SK-N-MC (cell line): ENCODE data around the gene DYNC1LI2.

Experiments
- DNase-seq: peaks from one replicate; pipeline ENCODE4 v3.0.0-alpha.2; 2011; ENCODE audit warnings: low read depth, low spot score
- H3K27ac ChIP-seq: fragments of 200-600 bp; sonication (generic); 2 replicates; pipeline ENCODE4 v1.5.1; 2016; ENCODE audit warnings: mixed run types
- H3K36me3 ChIP-seq: fragments of 200-600 bp; sonication (generic); 2 replicates; pipeline ENCODE4 v1.6.1; 2017; ENCODE audit warnings: antibody characterized with exemption, low read length, mixed read lengths; ENCODE audit not compliant: insufficient read depth
- H3K4me3 ChIP-seq: fragments of 200-600 bp; sonication (generic); 2 replicates; pipeline ENCODE4 v1.5.1; 2016
- H3K9ac ChIP-seq: fragments of 200-600 bp; sonication (generic); 2 replicates; pipeline ENCODE4 v1.8.0; 2017; ENCODE audit warnings: mixed run types, mixed read lengths; ENCODE audit not compliant: insufficient read length
- H3K9me3 ChIP-seq: fragments of 200-600 bp; sonication (generic); 2 replicates; pipeline ENCODE4 v1.6.1; 2017; ENCODE audit warnings: low read depth, mild to moderate bottlenecking, antibody characterized with exemption, low read length, moderate library complexity, mixed read lengths
- EZH2 ChIP-seq: fragments of 200-600 bp; sonication (generic); IDR thresholded peaks from one replicate; pipeline ENCODE4 v1.6.1; 2017; ENCODE audit warnings: antibody characterized with exemption
- FOXP2 ChIP-seq: optimal IDR thresholded peaks from 2 replicates; pipeline ENCODE3; 2011; ENCODE audit warnings: mild to moderate bottlenecking, moderate library complexity; ENCODE audit not compliant: insufficient read depth; ENCODE audit errors: extremely low read length, control extremely low read depth
- POLR2AphosphoS5 ChIP-seq: IDR thresholded peaks from 2 replicates; pipeline ENCODE4 v1.6.1; 2012; ENCODE audit warnings: mild to moderate bottlenecking, low read depth, low read length, borderline replicate concordance

DYNC1LI2 gene

GRCh38 chr16:66696669-66697630 lies 54.5 kb downstream of the DYNC1LI2 start, which contains the start of gene CMTM4:
CMTM4 (minus strand) TSS chr16:66696743; CDS start chr16:66696525, 218 bp downstream.
- Histone ChIP-seq H3K27ac (no peak within 1 kb of the TSS), H3K9me3 (no peaks in the 10 kb centered on the region), H3K4me3 (peak within 1 kb of the TSS; percentile 77), H3K9ac (peak within 1 kb of the TSS; percentile 63), H3K36me3 (no peaks in the 10 kb centered on the region)
- TF ChIP-seq POLR2AphosphoS5 (peak; percentile 40; the same call in 1 of the 2 replicates), EZH2 (no peak), FOXP2 (no peak)
- no peak for DNase-seq

DNA sequence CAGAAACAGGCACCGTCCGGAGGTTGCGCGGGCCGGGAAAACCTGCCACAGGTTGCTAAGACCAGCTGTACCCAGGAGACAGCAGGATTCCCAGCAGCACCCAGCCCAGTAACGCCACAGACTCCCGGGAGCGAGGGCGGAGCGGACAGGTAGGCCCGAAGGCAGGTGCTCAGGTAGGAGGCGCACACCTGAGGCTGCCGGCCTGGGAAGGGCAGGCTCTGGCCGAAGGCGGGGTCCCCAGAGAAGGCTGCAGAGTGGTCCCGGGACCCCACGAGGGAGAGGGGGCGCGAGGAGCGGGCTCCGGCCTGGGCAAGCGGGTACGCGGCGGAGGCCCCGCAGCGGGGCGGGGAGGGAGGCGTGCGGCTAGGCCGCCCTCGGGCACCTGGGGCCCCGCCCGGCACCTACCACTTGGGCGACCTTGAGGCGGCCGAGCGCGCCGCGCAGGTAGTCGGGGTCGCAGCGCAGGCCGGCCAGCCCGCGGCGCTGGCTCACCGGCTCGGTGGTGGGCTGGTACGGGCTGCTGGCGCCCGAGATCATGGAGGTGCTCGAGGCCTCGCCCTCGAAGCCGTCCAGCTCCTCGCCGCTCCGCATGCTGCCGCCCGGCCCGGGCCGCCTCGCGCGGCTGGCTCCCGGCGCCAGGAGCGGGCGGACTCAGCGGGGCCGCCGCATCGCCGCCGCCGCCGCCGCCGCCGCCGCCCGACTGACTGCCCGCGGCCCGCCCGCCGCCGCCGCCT lies 55.3 kb downstream of the DYNC1LI2 start:
- no peak for TF ChIP-seq EZH2
- TF ChIP-seq FOXP2, result no peak
- no peak for TF ChIP-seq POLR2AphosphoS5
- H3K9ac ChIP-seq, result peak overlapping the region; percentile 63
- DNase-seq, result no peak
- no peaks in the 10 kb centered on the region for H3K9me3 ChIP-seq
- peak overlapping the region; percentile 75 for H3K4me3 ChIP-seq
- H3K27ac ChIP-seq, result no peak overlapping the region
- H3K36me3 ChIP-seq, result no peaks in the 10 kb centered on the region

DNA sequence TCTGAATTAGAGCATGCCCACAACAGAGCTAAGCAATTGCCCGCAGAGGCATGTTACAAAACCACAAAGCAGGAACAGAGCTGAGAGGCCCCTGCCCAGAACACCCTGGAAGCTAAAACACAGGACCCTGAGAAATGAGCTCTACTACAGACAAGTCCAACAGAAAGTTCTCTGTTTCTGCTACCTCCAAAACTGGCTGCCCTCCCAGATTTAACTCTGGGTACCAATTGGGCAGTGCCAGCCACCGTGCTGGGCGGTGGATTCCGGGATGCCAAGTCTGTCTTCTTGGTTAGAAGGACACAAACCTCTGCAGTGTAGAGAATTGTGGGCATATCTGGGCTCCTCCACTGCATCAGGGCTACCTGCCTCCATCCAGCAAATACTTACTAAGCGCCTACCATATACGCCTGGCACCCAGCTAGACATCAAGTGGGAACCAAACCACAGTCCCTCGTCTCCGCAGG lies 55.9 kb downstream of the DYNC1LI2 start:
- DNase-seq, result no peak
- Histone ChIP-seq H3K9ac (peak overlapping the region; percentile 6), H3K9me3 (no peaks in the 10 kb centered on the region), H3K4me3 (peak overlapping the region; percentile 75), H3K27ac (no peak overlapping the region), H3K36me3 (no peaks in the 10 kb centered on the region)
- TF ChIP-seq FOXP2 (no peak), POLR2AphosphoS5 (no peak), EZH2 (no peak)

DNA sequence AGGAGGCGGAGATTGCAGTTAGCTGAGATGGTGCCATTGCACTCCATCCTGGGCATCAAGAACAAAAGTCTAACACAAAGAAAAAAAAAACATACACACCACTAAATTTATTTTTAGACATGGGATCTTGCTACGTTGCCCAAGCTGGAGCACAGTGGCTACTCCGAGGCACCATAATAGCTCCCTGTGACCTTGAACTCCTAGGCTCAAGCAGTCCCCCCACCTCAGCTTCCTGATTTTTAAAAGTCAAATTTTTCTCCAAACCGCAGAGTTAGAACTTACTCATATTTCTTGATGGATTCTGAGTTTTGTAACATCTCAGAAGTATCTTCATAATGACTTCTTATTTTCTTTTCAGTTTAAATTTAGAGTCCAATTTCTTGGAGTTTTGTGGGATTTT lies 58.3 kb downstream of the DYNC1LI2 start:
- no peaks in the 10 kb centered on the region for H3K36me3 ChIP-seq
- H3K9me3 ChIP-seq, result no peaks in the 10 kb centered on the region
- no peak overlapping the region for H3K27ac ChIP-seq
- TF ChIP-seq EZH2 (no peak), POLR2AphosphoS5 (no peak), FOXP2 (no peak)
- no peak overlapping the region for H3K4me3 ChIP-seq
- H3K9ac ChIP-seq, result no peak overlapping the region
- no peak for DNase-seq

GRCh38 chr16:66692341-66692740 lies 59.1 kb downstream of the DYNC1LI2 start:
- Histone ChIP-seq H3K9ac (no peak overlapping the region), H3K27ac (no peak overlapping the region), H3K9me3 (no peaks in the 10 kb centered on the region), H3K36me3 (no peaks in the 10 kb centered on the region), H3K4me3 (no peak overlapping the region)
- DNase-seq, result no peak
- no peak for TF ChIP-seq EZH2

- no peak overlapping the region for H3K4me3 ChIP-seq
- H3K9me3 ChIP-seq, result no peaks in the 10 kb centered on the region
- no peak overlapping the region for H3K27ac ChIP-seq
- TF ChIP-seq FOXP2 (no peak), EZH2 (no peak), POLR2AphosphoS5 (no peak)
- H3K9ac ChIP-seq, result no peak overlapping the region
- no peak for DNase-seq
- no peaks in the 10 kb centered on the region for H3K36me3 ChIP-seq
These were observed 60.2 kb downstream of the DYNC1LI2 start for GRCh38 chr16:66691234-66691633.

GRCh38 chr16:66690106-66690847 lies 61.1 kb downstream of the DYNC1LI2 start:
- H3K9me3 ChIP-seq, result no peaks in the 10 kb centered on the region
- no peaks in the 10 kb centered on the region for H3K36me3 ChIP-seq
- no peak for DNase-seq
- no peak overlapping the region for H3K27ac ChIP-seq
- no peak overlapping the region for H3K4me3 ChIP-seq
- TF ChIP-seq POLR2AphosphoS5 (no peak), FOXP2 (no peak), EZH2 (no peak)
- no peak overlapping the region for H3K9ac ChIP-seq

GRCh38 chr16:66689282-66689681 lies 62.1 kb downstream of the DYNC1LI2 start:
- H3K36me3 ChIP-seq, result no peaks in the 10 kb centered on the region
- H3K9ac ChIP-seq, result no peak overlapping the region
- TF ChIP-seq FOXP2 (no peak), EZH2 (no peak), POLR2AphosphoS5 (no peak)
- H3K9me3 ChIP-seq, result no peaks in the 10 kb centered on the region
- no peak overlapping the region for H3K4me3 ChIP-seq
- no peak overlapping the region for H3K27ac ChIP-seq
- DNase-seq, result no peak
